A673 (cell line): Measurements from ENCODE around the gene GABRR2. TPM values are rescaled to one million over a fixed set of nuclear protein-coding genes. Genes with fewer than 3 reads are reported as not detected.

Experiments used
- BruUV-seq: library from RNA; stranded (reverse); fragments of 400-500 nt; replicated peaks from 2 replicates; lab custom pipeline; 2021; lab: Mats Ljungman, UMichigan
- CTCF ChIA-PET: fragments of 300-600 bp; sonication (Branson Sonifier 250); formaldehyde crosslinking; loops from one replicate; lab custom pipeline; 2022; ENCODE audit warnings: antibody characterized with exemption; lab: Charles Lee
- POLR2A ChIA-PET: fragments of 300-600 bp; sonication (Branson Sonifier 250); formaldehyde crosslinking; loops from one replicate; lab custom pipeline; 2022; ENCODE audit warnings: antibody characterized with exemption; ENCODE audit not compliant: low non-redundant PET; lab: Charles Lee
- DNase-seq: peaks from one replicate; pipeline ENCODE4 v3.0.0-alpha.2; 2015; ENCODE audit warnings: low spot score
- H3K27ac ChIP-seq: fragments of 200-600 bp; sonication (generic); 2 replicates; pipeline ENCODE4 v1.5.1; 2016; ENCODE audit warnings: mixed run types, low read depth, mild to moderate bottlenecking, mixed read lengths, antibody characterized with exemption, low read length; ENCODE audit not compliant: poor library complexity, severe bottlenecking
- H3K27me3 ChIP-seq: fragments of 200-600 bp; sonication (generic); replicated peaks from 2 replicates; pipeline ENCODE4 v1.6.1; 2017; ENCODE audit warnings: mixed run types, low read depth, mild to moderate bottlenecking, mixed read lengths, antibody characterized with exemption, low read length; ENCODE audit not compliant: insufficient read depth, poor library complexity
- H3K36me3 ChIP-seq: fragments of 200-600 bp; sonication (generic); 2 replicates; pipeline ENCODE4 v1.6.1; 2016; ENCODE audit warnings: mixed run types, mild to moderate bottlenecking, mixed read lengths, antibody characterized with exemption, low read length; ENCODE audit not compliant: insufficient read depth, poor library complexity, severe bottlenecking
- H3K4me1 ChIP-seq: fragments of 200-600 bp; sonication (generic); 2 replicates; pipeline ENCODE4 v1.6.1; 2017; ENCODE audit warnings: mixed run types, mild to moderate bottlenecking, mixed read lengths, antibody characterized with exemption, low read length; ENCODE audit not compliant: insufficient read depth, poor library complexity, severe bottlenecking
- H3K4me3 ChIP-seq: fragments of 200-600 bp; sonication (generic); 2 replicates; pipeline ENCODE4 v1.5.1; 2016; ENCODE audit warnings: low read depth, mixed run types, mild to moderate bottlenecking, mixed read lengths, low read length; ENCODE audit not compliant: poor library complexity, severe bottlenecking
- H3K9me3 ChIP-seq: fragments of 200-600 bp; sonication (generic); 2 replicates; pipeline ENCODE4 v1.6.1; 2016; ENCODE audit warnings: mixed run types, low read depth, mild to moderate bottlenecking, mixed read lengths, antibody characterized with exemption, low read length; ENCODE audit not compliant: poor library complexity, severe bottlenecking
- EZH2 ChIP-seq: fragments of 200-600 bp; sonication (generic); IDR thresholded peaks from 2 replicates; pipeline ENCODE4 v1.6.1; 2017; ENCODE audit warnings: borderline replicate concordance, low read depth, mild to moderate bottlenecking, mixed read lengths, antibody characterized with exemption, low read length; ENCODE audit not compliant: poor library complexity, severe bottlenecking
- intact Hi-C: fragments of 100-400 bp; cut with micrococcal nuclease; formaldehyde crosslinking; loops from one replicate; pipeline ENCODE4 v1.10.0; 2022; ENCODE audit not compliant: unreplicated experiment
- total RNA-seq: library from RNA; stranded (reverse); gene quantifications from 2 replicates; pipeline ENCODE4 v1.2.3, GENCODE V29; 2021
- TF ChIP-seq, protein P1 (sequence below): fragments of 300-800, 200-600 bp; sonication (generic); conservative IDR thresholded peaks from 2 replicates; pipeline ENCODE4 v1.5.1; 2017; ENCODE audit warnings: low read depth, mild to moderate bottlenecking, antibody characterized with exemption, low read length, moderate library complexity, mixed read lengths

The GABRR2 gene
- total RNA-seq, 1 experiment from 2014 or later: 0.67 TPM

DNA sequence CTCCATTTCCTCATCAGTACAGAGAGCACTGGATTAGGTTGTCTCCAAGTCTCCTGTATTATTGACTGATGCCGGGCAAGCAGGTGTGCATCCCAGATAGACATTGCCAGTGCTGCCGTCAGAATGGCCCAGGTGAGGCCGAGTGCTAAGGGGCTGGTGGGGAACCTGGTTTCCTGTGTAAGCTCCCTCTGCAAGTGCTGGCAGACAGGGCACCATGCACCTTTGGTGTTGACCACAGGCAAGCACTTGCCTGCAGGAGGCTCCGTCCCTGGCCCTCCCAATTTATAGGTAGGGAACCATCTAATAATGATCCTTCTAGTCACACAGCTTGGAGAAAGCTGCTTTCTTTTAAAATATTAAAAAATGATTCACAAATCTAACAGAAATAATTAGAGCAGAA, 98.7 kb downstream of the GABRR2 start:
- no peak for DNase-seq
- ChIA-PET POLR2A (no interaction called here), CTCF (no interaction called here)
- TF ChIP-seq EZH2: no peak
- TF ChIP-seq, protein P1, sequence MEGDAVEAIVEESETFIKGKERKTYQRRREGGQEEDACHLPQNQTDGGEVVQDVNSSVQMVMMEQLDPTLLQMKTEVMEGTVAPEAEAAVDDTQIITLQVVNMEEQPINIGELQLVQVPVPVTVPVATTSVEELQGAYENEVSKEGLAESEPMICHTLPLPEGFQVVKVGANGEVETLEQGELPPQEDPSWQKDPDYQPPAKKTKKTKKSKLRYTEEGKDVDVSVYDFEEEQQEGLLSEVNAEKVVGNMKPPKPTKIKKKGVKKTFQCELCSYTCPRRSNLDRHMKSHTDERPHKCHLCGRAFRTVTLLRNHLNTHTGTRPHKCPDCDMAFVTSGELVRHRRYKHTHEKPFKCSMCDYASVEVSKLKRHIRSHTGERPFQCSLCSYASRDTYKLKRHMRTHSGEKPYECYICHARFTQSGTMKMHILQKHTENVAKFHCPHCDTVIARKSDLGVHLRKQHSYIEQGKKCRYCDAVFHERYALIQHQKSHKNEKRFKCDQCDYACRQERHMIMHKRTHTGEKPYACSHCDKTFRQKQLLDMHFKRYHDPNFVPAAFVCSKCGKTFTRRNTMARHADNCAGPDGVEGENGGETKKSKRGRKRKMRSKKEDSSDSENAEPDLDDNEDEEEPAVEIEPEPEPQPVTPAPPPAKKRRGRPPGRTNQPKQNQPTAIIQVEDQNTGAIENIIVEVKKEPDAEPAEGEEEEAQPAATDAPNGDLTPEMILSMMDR: no peak
- Histone ChIP-seq H3K27me3 (no peaks in the 10 kb centered on the region), H3K4me3 (no peak overlapping the region), H3K36me3 (no peaks in the 10 kb centered on the region), H3K27ac (no peak overlapping the region), H3K9me3 (no peaks in the 10 kb centered on the region), H3K4me1 (no peaks in the 10 kb centered on the region)
- no TSS peak for BruUV-seq
- intact Hi-C loops: no loop called here

DNA sequence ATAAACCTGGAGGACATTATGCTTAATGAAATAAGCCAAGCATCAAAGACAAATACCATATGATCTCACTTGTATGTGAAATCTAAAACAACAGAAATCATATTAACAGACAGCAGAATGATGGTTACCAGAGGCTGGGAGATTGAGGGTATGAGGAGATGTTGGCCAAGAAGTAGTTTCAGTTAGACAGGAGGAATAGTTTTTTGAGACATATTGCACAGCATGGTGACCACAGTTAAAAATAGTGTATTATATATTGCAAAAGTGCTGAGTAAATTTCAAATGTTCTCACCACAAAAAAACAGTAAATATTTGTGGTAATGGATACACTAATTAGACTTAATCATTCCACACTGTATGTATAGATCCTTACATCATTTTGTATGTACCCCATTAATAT, 99.7 kb downstream of the GABRR2 start:
- Histone ChIP-seq H3K27me3 (no peaks in the 10 kb centered on the region), H3K27ac (no peak overlapping the region), H3K9me3 (no peaks in the 10 kb centered on the region), H3K4me1 (no peaks in the 10 kb centered on the region), H3K36me3 (no peaks in the 10 kb centered on the region), H3K4me3 (no peak overlapping the region)
- POLR2A ChIA-PET: no interaction called here
- TF ChIP-seq EZH2: no peak
- TF ChIP-seq, protein P1: no peak
- CTCF ChIA-PET: no interaction called here
- intact Hi-C loops: no loop called here
- no peak for DNase-seq
- no TSS peak for BruUV-seq

DNA sequence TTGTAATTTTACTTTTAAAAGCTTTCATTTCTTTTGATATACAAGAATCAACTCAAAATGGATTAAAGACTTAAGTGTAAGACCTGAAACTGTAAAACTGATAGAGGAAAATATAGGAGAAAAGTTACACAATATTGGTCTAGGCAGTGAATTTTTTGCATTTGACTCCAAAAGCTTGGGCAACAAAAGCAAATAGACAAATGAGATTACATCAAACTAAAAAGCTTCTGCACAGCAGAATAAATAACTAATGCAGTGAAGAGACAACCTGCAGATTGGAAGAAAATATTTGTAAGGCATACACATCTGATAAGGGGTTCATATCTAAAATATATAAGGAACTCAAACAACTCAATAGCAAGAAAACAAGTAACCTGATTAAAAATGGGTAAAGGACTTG, 100.9 kb downstream of the GABRR2 start:
- Histone ChIP-seq H3K4me1 (no peaks in the 10 kb centered on the region), H3K27ac (no peak overlapping the region), H3K9me3 (no peaks in the 10 kb centered on the region), H3K4me3 (no peak overlapping the region), H3K27me3 (no peaks in the 10 kb centered on the region), H3K36me3 (no peaks in the 10 kb centered on the region)
- ChIA-PET CTCF (no interaction called here), POLR2A (no interaction called here)
- intact Hi-C loops: no loop called here
- DNase-seq: no peak
- BruUV-seq: no TSS peak
- TF ChIP-seq, protein P1: no peak
- TF ChIP-seq EZH2: no peak
